Measurements from ENCODE around the gene PFDN1. TPM values are rescaled to one million over a fixed set of nuclear protein-coding genes. Genes with fewer than 3 reads are reported as not detected.

The PFDN1 gene
- total and polyA plus RNA-seq, 4 donors, result 14.0 to 30.8 (median 20.7) TPM

DNA sequence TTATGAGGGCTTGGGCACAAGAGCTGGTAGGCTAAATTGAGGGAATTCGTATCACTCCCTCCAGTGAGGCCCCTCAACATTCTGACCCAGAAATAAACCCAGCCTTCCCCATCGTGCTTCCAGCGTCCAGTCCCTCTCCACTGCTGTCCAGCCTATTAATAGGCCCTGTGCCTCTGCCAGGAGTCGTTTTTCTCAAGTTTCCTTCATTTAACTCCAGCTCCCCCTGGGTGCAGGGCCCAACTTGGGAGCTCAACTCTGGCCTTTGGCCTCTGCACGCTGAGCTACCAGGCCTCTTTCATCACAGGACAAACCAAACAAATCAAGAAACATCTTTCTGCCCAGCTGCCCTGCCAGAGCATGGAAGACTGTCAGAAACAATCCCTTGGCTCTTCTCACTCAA lies 33.5 kb upstream of the PFDN1 start:
- peaks cover 0 to 8% (median 7%) of the 10 kb centered on the region in 4 donors for H3K4me1 ChIP-seq (ENCODE audit: control insufficient read depth in 4 of 4, insufficient read depth in 4 of 4, low read length in 3 of 4)
- no peak overlapping the region for H3K4me3 ChIP-seq (ENCODE audit: low read depth in 1 of 3, low read length in 3 of 3)
- TF ChIP-seq RXRA (IDR thresholded peaks at IDR 0.05), result peak; percentile 68 to 71
- TF ChIP-seq, protein P1, sequence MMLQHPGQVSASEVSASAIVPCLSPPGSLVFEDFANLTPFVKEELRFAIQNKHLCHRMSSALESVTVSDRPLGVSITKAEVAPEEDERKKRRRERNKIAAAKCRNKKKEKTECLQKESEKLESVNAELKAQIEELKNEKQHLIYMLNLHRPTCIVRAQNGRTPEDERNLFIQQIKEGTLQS (IDR thresholded peaks at IDR 0.05), result peak; percentile 66
- TF ChIP-seq EGR1 (IDR thresholded peaks at IDR 0.05; ENCODE audit: low read depth in 2 of 2), result no peak
- TF ChIP-seq, protein P2, sequence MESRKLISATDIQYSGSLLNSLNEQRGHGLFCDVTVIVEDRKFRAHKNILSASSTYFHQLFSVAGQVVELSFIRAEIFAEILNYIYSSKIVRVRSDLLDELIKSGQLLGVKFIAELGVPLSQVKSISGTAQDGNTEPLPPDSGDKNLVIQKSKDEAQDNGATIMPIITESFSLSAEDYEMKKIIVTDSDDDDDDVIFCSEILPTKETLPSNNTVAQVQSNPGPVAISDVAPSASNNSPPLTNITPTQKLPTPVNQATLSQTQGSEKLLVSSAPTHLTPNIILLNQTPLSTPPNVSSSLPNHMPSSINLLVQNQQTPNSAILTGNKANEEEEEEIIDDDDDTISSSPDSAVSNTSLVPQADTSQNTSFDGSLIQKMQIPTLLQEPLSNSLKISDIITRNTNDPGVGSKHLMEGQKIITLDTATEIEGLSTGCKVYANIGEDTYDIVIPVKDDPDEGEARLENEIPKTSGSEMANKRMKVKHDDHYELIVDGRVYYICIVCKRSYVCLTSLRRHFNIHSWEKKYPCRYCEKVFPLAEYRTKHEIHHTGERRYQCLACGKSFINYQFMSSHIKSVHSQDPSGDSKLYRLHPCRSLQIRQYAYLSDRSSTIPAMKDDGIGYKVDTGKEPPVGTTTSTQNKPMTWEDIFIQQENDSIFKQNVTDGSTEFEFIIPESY (IDR thresholded peaks at IDR 0.05), result no peak
- peak; percentile 26 to 47 for TF ChIP-seq RAD21 (IDR thresholded peaks at IDR 0.05)
- TF ChIP-seq GABPA (IDR thresholded peaks at IDR 0.05 in 1 of 2, conservative IDR thresholded peaks at IDR 0.05 in 1 of 2), result no peak
- TF ChIP-seq, protein P3, sequence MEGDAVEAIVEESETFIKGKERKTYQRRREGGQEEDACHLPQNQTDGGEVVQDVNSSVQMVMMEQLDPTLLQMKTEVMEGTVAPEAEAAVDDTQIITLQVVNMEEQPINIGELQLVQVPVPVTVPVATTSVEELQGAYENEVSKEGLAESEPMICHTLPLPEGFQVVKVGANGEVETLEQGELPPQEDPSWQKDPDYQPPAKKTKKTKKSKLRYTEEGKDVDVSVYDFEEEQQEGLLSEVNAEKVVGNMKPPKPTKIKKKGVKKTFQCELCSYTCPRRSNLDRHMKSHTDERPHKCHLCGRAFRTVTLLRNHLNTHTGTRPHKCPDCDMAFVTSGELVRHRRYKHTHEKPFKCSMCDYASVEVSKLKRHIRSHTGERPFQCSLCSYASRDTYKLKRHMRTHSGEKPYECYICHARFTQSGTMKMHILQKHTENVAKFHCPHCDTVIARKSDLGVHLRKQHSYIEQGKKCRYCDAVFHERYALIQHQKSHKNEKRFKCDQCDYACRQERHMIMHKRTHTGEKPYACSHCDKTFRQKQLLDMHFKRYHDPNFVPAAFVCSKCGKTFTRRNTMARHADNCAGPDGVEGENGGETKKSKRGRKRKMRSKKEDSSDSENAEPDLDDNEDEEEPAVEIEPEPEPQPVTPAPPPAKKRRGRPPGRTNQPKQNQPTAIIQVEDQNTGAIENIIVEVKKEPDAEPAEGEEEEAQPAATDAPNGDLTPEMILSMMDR (IDR thresholded peaks at IDR 0.05; ENCODE audit: low read depth, low read length, missing input control), result no peak
- no peak for TF ChIP-seq HNF4G (IDR thresholded peaks at IDR 0.05)
- peak; percentile 97 for TF ChIP-seq NR2F2 (IDR thresholded peaks at IDR 0.05)
- TF ChIP-seq, protein P4, sequence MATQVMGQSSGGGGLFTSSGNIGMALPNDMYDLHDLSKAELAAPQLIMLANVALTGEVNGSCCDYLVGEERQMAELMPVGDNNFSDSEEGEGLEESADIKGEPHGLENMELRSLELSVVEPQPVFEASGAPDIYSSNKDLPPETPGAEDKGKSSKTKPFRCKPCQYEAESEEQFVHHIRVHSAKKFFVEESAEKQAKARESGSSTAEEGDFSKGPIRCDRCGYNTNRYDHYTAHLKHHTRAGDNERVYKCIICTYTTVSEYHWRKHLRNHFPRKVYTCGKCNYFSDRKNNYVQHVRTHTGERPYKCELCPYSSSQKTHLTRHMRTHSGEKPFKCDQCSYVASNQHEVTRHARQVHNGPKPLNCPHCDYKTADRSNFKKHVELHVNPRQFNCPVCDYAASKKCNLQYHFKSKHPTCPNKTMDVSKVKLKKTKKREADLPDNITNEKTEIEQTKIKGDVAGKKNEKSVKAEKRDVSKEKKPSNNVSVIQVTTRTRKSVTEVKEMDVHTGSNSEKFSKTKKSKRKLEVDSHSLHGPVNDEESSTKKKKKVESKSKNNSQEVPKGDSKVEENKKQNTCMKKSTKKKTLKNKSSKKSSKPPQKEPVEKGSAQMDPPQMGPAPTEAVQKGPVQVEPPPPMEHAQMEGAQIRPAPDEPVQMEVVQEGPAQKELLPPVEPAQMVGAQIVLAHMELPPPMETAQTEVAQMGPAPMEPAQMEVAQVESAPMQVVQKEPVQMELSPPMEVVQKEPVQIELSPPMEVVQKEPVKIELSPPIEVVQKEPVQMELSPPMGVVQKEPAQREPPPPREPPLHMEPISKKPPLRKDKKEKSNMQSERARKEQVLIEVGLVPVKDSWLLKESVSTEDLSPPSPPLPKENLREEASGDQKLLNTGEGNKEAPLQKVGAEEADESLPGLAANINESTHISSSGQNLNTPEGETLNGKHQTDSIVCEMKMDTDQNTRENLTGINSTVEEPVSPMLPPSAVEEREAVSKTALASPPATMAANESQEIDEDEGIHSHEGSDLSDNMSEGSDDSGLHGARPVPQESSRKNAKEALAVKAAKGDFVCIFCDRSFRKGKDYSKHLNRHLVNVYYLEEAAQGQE (IDR thresholded peaks at IDR 0.05), result peak; percentile 65
- TF ChIP-seq YY1 (IDR thresholded peaks at IDR 0.05), result no peak
- no peak for TF ChIP-seq FOXA1 (IDR thresholded peaks at IDR 0.05)
- TF ChIP-seq TAF1 (conservative IDR thresholded peaks at IDR 0.05), result no peak
- no peak for TF ChIP-seq JUND (IDR thresholded peaks at IDR 0.05)
- TF ChIP-seq, protein P5, sequence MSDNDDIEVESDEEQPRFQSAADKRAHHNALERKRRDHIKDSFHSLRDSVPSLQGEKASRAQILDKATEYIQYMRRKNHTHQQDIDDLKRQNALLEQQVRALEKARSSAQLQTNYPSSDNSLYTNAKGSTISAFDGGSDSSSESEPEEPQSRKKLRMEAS (IDR thresholded peaks at IDR 0.05), result no peak
- no peak for TF ChIP-seq FOXA2 (IDR thresholded peaks at IDR 0.05)
- peak; percentile 64 for TF ChIP-seq SP1 (IDR thresholded peaks at IDR 0.05)
- TF ChIP-seq HNF4A (conservative IDR thresholded peaks at IDR 0.05), result peak; percentile 81 to 82
- peaks cover 0 to 3% (median 1%) of the 10 kb centered on the region in 4 donors for H3K36me3 ChIP-seq (ENCODE audit: control insufficient read depth in 4 of 4, insufficient read depth in 3 of 4, low read depth in 1 of 4, low read length in 3 of 4)
- no peaks in the 10 kb centered on the region for H3K27me3 ChIP-seq (ENCODE audit: control insufficient read depth in 4 of 4, insufficient read depth in 4 of 4, low read length in 3 of 4)
- no peaks in the 10 kb centered on the region for H3K9me3 ChIP-seq (ENCODE audit: control insufficient read depth in 4 of 4, low read length in 3 of 4)
- WGBS, result 52% methylated on average over 5 of the region's 5 CpGs
- H3K9ac ChIP-seq (ENCODE audit: low read depth in 1 of 2, low read length in 2 of 2), result no peak overlapping the region
- DNase-seq (ENCODE audit: low spot score), result no peak
- peak overlapping the region in 1 of 2 donors; percentile 28 for H3K27ac ChIP-seq (ENCODE audit: low read depth in 1 of 2, low read length in 2 of 2)
